NCI-H187 (cell line): ENCODE measurements around the gene DRC3.
"Not testable (repeated sequence)": the region's sequence is repeated elsewhere in the genome, so short reads cannot be mapped to it uniquely, and the experiment has no call there.

Experiments
- DNase-seq, 2 experiments: peaks; one replicate each; lab custom pipeline; 2025; lab: John Stamatoyannopoulos, UW

DRC3 gene

GRCh38 chr17:17993852-17994251 lies 21.2 kb downstream of the DRC3 start:
- no peak for DNase-seq

- no peak for DNase-seq
Measured at GRCh38 chr17:17994271-17995069, 21.8 kb downstream of the DRC3 start.

- DNase-seq = not testable (repeated sequence)
Measured at GRCh38 chr17:17995887-17996286, 23.2 kb downstream of the DRC3 start.

GRCh38 chr17:17998934-17999333 lies 26.3 kb downstream of the DRC3 start:
- no peak for DNase-seq

- no peak for DNase-seq
Measured at GRCh38 chr17:17999364-18000029, 26.8 kb downstream of the DRC3 start.

- DNase-seq = no peak
Measured at GRCh38 chr17:18000030-18000408, 27.4 kb downstream of the DRC3 start.

GRCh38 chr17:18002171-18002570 lies 29.5 kb downstream of the DRC3 start:
- DNase-seq = no peak

- DNase-seq = peak; percentile 16 to 36
Measured at GRCh38 chr17:18004345-18004744, 31.7 kb downstream of the DRC3 start.

- no peak for DNase-seq
Measured at GRCh38 chr17:18004884-18005305, 32.2 kb downstream of the DRC3 start.

GRCh38 chr17:18005496-18005895 lies 32.8 kb downstream of the DRC3 start:
- DNase-seq = no peak

- no peak for DNase-seq
Measured at GRCh38 chr17:18006495-18007239, 34.0 kb downstream of the DRC3 start.

GRCh38 chr17:18008496-18009268 lies 36.0 kb downstream of the DRC3 start:
- DNase-seq = no peak

- no peak for DNase-seq
Measured at GRCh38 chr17:18009609-18010420, 37.2 kb downstream of the DRC3 start.

GRCh38 chr17:18011286-18011685 lies 38.6 kb downstream of the DRC3 start:
- DNase-seq = no peak

GRCh38 chr17:18014006-18014405 lies 41.3 kb downstream of the DRC3 start:
- DNase-seq = no peak

- DNase-seq = no peak
Measured at GRCh38 chr17:18015593-18015992, 42.9 kb downstream of the DRC3 start.

GRCh38 chr17:18016426-18016825 lies 43.8 kb downstream of the DRC3 start:
- DNase-seq = no peak

- DNase-seq = no peak
Measured at GRCh38 chr17:18017958-18018357, 45.3 kb downstream of the DRC3 start.

GRCh38 chr17:18018411-18018921 lies 45.8 kb downstream of the DRC3 start:
- DNase-seq = no peak

GRCh38 chr17:18019838-18020154 lies 47.1 kb downstream of the DRC3 start:
- DNase-seq = no peak

GRCh38 chr17:18020971-18021370 lies 48.3 kb downstream of the DRC3 start:
- DNase-seq = no peak
